Measurements from ENCODE around the gene MBD3.

GRCh38 chr19:1576242-1577089 is 16.2 kb downstream of the MBD3 start:
- TF ChIP-seq, protein P1, sequence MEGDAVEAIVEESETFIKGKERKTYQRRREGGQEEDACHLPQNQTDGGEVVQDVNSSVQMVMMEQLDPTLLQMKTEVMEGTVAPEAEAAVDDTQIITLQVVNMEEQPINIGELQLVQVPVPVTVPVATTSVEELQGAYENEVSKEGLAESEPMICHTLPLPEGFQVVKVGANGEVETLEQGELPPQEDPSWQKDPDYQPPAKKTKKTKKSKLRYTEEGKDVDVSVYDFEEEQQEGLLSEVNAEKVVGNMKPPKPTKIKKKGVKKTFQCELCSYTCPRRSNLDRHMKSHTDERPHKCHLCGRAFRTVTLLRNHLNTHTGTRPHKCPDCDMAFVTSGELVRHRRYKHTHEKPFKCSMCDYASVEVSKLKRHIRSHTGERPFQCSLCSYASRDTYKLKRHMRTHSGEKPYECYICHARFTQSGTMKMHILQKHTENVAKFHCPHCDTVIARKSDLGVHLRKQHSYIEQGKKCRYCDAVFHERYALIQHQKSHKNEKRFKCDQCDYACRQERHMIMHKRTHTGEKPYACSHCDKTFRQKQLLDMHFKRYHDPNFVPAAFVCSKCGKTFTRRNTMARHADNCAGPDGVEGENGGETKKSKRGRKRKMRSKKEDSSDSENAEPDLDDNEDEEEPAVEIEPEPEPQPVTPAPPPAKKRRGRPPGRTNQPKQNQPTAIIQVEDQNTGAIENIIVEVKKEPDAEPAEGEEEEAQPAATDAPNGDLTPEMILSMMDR (conservative IDR thresholded peaks at IDR 0.05; ENCODE audit: low read depth in 2 of 2): no peak
- TF ChIP-seq CREB1 (CRISPR knock-in tag; IDR thresholded peaks at IDR 0.05; ENCODE audit: low read depth) (no peak), EZH2 (IDR thresholded peaks at IDR 0.05; ENCODE audit: low read depth, unreplicated experiment) (no peak), REST (IDR thresholded peaks at IDR 0.05; ENCODE audit: unreplicated experiment) (no peak), POLR2AphosphoS5 (IDR thresholded peaks at IDR 0.05; ENCODE audit: low read depth) (no peak), ZNF331 (CRISPR knock-in tag; IDR thresholded peaks at IDR 0.05; ENCODE audit: low read depth) (no peak), EZH2phosphoT487 (IDR thresholded peaks at IDR 0.05; ENCODE audit: unreplicated experiment) (no peak), STAT1 (IDR thresholded peaks at IDR 0.05; ENCODE audit: unreplicated experiment) (no peak), JUNB (IDR thresholded peaks at IDR 0.05; ENCODE audit: unreplicated experiment) (no peak)
- TF ChIP-seq, protein P2, sequence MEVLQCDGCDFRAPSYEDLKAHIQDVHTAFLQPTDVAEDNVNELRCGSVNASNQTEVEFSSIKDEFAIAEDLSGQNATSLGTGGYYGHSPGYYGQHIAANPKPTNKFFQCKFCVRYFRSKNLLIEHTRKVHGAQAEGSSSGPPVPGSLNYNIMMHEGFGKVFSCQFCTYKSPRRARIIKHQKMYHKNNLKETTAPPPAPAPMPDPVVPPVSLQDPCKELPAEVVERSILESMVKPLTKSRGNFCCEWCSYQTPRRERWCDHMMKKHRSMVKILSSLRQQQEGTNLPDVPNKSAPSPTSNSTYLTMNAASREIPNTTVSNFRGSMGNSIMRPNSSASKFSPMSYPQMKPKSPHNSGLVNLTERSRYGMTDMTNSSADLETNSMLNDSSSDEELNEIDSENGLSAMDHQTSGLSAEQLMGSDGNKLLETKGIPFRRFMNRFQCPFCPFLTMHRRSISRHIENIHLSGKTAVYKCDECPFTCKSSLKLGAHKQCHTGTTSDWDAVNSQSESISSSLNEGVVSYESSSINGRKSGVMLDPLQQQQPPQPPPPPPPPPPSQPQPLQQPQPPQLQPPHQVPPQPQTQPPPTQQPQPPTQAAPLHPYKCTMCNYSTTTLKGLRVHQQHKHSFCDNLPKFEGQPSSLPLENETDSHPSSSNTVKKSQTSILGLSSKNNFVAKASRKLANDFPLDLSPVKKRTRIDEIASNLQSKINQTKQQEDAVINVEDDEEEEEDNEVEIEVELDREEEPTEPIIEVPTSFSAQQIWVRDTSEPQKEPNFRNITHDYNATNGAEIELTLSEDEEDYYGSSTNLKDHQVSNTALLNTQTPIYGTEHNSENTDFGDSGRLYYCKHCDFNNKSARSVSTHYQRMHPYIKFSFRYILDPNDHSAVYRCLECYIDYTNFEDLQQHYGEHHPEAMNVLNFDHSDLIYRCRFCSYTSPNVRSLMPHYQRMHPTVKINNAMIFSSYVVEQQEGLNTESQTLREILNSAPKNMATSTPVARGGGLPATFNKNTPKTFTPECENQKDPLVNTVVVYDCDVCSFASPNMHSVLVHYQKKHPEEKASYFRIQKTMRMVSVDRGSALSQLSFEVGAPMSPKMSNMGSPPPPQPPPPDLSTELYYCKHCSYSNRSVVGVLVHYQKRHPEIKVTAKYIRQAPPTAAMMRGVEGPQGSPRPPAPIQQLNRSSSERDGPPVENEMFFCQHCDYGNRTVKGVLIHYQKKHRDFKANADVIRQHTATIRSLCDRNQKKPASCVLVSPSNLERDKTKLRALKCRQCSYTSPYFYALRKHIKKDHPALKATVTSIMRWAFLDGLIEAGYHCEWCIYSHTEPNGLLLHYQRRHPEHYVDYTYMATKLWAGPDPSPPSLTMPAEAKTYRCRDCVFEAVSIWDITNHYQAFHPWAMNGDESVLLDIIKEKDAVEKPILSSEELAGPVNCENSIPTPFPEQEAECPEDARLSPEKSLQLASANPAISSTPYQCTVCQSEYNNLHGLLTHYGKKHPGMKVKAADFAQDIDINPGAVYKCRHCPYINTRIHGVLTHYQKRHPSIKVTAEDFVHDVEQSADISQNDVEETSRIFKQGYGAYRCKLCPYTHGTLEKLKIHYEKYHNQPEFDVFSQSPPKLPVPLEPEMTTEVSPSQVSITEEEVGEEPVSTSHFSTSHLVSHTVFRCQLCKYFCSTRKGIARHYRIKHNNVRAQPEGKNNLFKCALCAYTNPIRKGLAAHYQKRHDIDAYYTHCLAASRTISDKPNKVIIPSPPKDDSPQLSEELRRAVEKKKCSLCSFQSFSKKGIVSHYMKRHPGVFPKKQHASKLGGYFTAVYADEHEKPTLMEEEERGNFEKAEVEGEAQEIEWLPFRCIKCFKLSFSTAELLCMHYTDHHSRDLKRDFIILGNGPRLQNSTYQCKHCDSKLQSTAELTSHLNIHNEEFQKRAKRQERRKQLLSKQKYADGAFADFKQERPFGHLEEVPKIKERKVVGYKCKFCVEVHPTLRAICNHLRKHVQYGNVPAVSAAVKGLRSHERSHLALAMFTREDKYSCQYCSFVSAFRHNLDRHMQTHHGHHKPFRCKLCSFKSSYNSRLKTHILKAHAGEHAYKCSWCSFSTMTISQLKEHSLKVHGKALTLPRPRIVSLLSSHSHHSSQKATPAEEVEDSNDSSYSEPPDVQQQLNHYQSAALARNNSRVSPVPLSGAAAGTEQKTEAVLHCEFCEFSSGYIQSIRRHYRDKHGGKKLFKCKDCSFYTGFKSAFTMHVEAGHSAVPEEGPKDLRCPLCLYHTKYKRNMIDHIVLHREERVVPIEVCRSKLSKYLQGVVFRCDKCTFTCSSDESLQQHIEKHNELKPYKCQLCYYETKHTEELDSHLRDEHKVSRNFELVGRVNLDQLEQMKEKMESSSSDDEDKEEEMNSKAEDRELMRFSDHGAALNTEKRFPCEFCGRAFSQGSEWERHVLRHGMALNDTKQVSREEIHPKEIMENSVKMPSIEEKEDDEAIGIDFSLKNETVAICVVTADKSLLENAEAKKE (CRISPR knock-in tag; IDR thresholded peaks at IDR 0.05): no peak
